H1 (cell line): ENCODE data around the gene MAGI2. TPM values are rescaled to one million over a fixed set of nuclear protein-coding genes. Genes with fewer than 3 reads are reported as not detected.

Experiments used
- CTCF ChIA-PET: fragments of 300-600 bp; sonication (Branson Sonifier 250); formaldehyde crosslinking; loops from one replicate; lab custom pipeline; 2021; ENCODE audit not compliant: partially characterized antibody; lab: Charles Lee
- POLR2A ChIA-PET: fragments of 300-600 bp; sonication (Branson Sonifier 250); formaldehyde crosslinking; loops from one replicate; lab custom pipeline; 2021; ENCODE audit warnings: inconsistent platforms; ENCODE audit not compliant: partially characterized antibody; lab: Charles Lee
- DNase-seq, 2 experiments: peaks; one replicate each; pipeline versions ENCODE4 v3.0.0 to v3.0.0-alpha.2; 2010 to 2022; ENCODE audit warnings: low spot score in 2 of 2, low read depth in 1 of 2, mixed read lengths in 1 of 2
- FAIRE-seq: peaks from 2 replicates; lab custom pipeline; 2011; peaks lifted over from hg19 to GRCh38; lab: Jason Lieb, UNC
- H2AFZ ChIP-seq: 2 replicates; pipeline ENCODE4 v1.8.1; 2012; ENCODE audit warnings: low read length, inconsistent platforms
- H2AK5ac ChIP-seq: 2 replicates; pipeline ENCODE4 v1.6.1; 2013; ENCODE audit warnings: low read depth, low read length
- H2BK120ac ChIP-seq: replicated peaks from 2 replicates; pipeline ENCODE3; 2013; ENCODE audit warnings: low read depth, low read length, inconsistent platforms
- H2BK12ac ChIP-seq: 2 replicates; pipeline ENCODE4 v1.6.1; 2013; ENCODE audit warnings: low read depth, low read length
- H2BK15ac ChIP-seq: 2 replicates; pipeline ENCODE4 v1.6.1; 2013; ENCODE audit warnings: low read length
- H2BK20ac ChIP-seq: 2 replicates; pipeline ENCODE4 v1.6.1; 2013; ENCODE audit warnings: low read length
- H2BK5ac ChIP-seq: 2 replicates; pipeline ENCODE4 v1.6.1; 2013; ENCODE audit warnings: low read depth, low read length
- H3K14ac ChIP-seq: 2 replicates; pipeline ENCODE4 v1.6.1; 2013; ENCODE audit warnings: inconsistent platforms; ENCODE audit not compliant: insufficient read length
- H3K18ac ChIP-seq: 2 replicates; pipeline ENCODE4 v1.6.1; 2013; ENCODE audit warnings: low read length; ENCODE audit errors: extremely low read depth
- H3K23ac ChIP-seq: 2 replicates; pipeline ENCODE4 v1.6.1; 2013; ENCODE audit warnings: inconsistent platforms; ENCODE audit not compliant: insufficient read length
- H3K23me2 ChIP-seq: 2 replicates; pipeline ENCODE4 v1.6.1; 2013; ENCODE audit warnings: low read depth, low read length
- H3K27ac ChIP-seq: 2 replicates; pipeline ENCODE4 v1.6.1; 2011; ENCODE audit warnings: low read depth, low read length, inconsistent platforms
- H3K27me3 ChIP-seq, 4 experiments: replicated peaks in 1 of 4; 1 replicate in 1 of 4; 2 replicates in 3 of 4; pipeline versions ENCODE4 v1.6.1 to v1.8.1; 2011 to 2013; ENCODE audit warnings: low read length in 3 of 4, mild to moderate bottlenecking in 3 of 4, inconsistent platforms in 2 of 4, mixed read lengths in 2 of 4, moderate library complexity in 1 of 4; ENCODE audit not compliant: control insufficient read depth in 3 of 4, insufficient read depth in 3 of 4; ENCODE audit errors: extremely low read depth in 1 of 4
- H3K36me3 ChIP-seq, 4 experiments: 2 replicates each; pipeline versions ENCODE4 v1.6.1 to v1.8.1; 2011 to 2013; ENCODE audit warnings: mild to moderate bottlenecking in 4 of 4, low read length in 3 of 4, moderate library complexity in 2 of 4, control low read depth in 1 of 4, inconsistent platforms in 1 of 4; ENCODE audit not compliant: insufficient read depth in 4 of 4, control insufficient read depth in 2 of 4
- H3K4ac ChIP-seq: replicated peaks from 2 replicates; pipeline ENCODE3; 2013; ENCODE audit warnings: low read length, low read depth, mixed read lengths, inconsistent platforms; ENCODE audit not compliant: insufficient read length
- H3K4me1 ChIP-seq, 4 experiments: replicated peaks in 1 of 4; 1 replicate in 1 of 4; 2 replicates in 3 of 4; pipeline versions ENCODE4 v1.6.1 to v1.8.1; 2011 to 2013; ENCODE audit warnings: low read length in 3 of 4, inconsistent platforms in 2 of 4, mixed read lengths in 1 of 4; ENCODE audit not compliant: insufficient read depth in 4 of 4, control insufficient read depth in 3 of 4
- H3K4me2 ChIP-seq, 2 experiments: 2 replicates each; pipeline versions ENCODE4 v1.6.1 to v1.8.1; 2011 to 2013; ENCODE audit warnings: low read depth in 2 of 2, low read length in 2 of 2, control low read depth in 1 of 2, inconsistent platforms in 1 of 2, mild to moderate bottlenecking in 1 of 2; ENCODE audit not compliant: insufficient read depth in 1 of 2
- H3K4me3 ChIP-seq, 4 experiments: fragments of 200-600, 300-600 bp in 1 of 4; sonication (generic), shearing (Covaris generic), sonication (Bioruptor Twin) in 1 of 4; 2 replicates each; pipeline versions ENCODE4 v1.5.1 to v1.8.1; 2011 to 2016; ENCODE audit warnings: low read length in 4 of 4, low read depth in 3 of 4, control low read depth in 2 of 4, inconsistent platforms in 2 of 4, mild to moderate bottlenecking in 2 of 4, mixed read lengths in 1 of 4, moderate library complexity in 1 of 4; ENCODE audit not compliant: insufficient read depth in 2 of 4; ENCODE audit errors: extremely low read depth in 1 of 4
- H3K56ac ChIP-seq: replicated peaks from 2 replicates; pipeline ENCODE3; 2013; ENCODE audit warnings: low read depth, mild to moderate bottlenecking, mixed read lengths, low read length, inconsistent platforms; ENCODE audit not compliant: insufficient read length
- H3K79me1 ChIP-seq: 2 replicates; pipeline ENCODE4 v1.6.1; 2013; ENCODE audit warnings: low read depth, low read length, control low read depth
- H3K79me2 ChIP-seq, 2 experiments: 2 replicates each; pipeline versions ENCODE4 v1.6.1 to v1.8.1; 2012 to 2013; ENCODE audit warnings: low read length in 2 of 2, mild to moderate bottlenecking in 2 of 2, inconsistent platforms in 1 of 2; ENCODE audit not compliant: insufficient read depth in 2 of 2, control insufficient read depth in 1 of 2
- H3K9ac ChIP-seq, 4 experiments: replicated peaks in 1 of 4; 1 replicate in 1 of 4; 2 replicates in 3 of 4; pipeline versions ENCODE4 v1.6.1 to v1.8.1; 2011 to 2013; ENCODE audit warnings: low read depth in 3 of 4, low read length in 3 of 4, control low read depth in 2 of 4, mild to moderate bottlenecking in 2 of 4, moderate library complexity in 2 of 4, inconsistent platforms in 1 of 4; ENCODE audit errors: extremely low read depth in 1 of 4
- H3K9me3 ChIP-seq, 2 experiments: 2 replicates each; pipeline versions ENCODE4 v1.6.1 to v1.8.1; 2012 to 2013; ENCODE audit warnings: mild to moderate bottlenecking in 2 of 2, moderate library complexity in 2 of 2, control low read depth in 1 of 2, inconsistent platforms in 1 of 2, low read depth in 1 of 2, low read length in 1 of 2, mixed read lengths in 1 of 2; ENCODE audit not compliant: insufficient read depth in 2 of 2
- H4K20me1 ChIP-seq, 2 experiments: replicated peaks in 1 of 2; 2 replicates each; pipeline versions ENCODE3 to v1.8.1; 2011 to 2013; ENCODE audit warnings: inconsistent platforms in 2 of 2, low read length in 2 of 2, mild to moderate bottlenecking in 1 of 2; ENCODE audit not compliant: insufficient read depth in 2 of 2, control insufficient read depth in 1 of 2
- H4K5ac ChIP-seq: 2 replicates; pipeline ENCODE4 v1.6.1; 2013; ENCODE audit warnings: low read length, low read depth, mixed read lengths, inconsistent platforms; ENCODE audit not compliant: insufficient read length
- H4K8ac ChIP-seq: 2 replicates; pipeline ENCODE4 v1.8.0; 2013; ENCODE audit warnings: mild to moderate bottlenecking, moderate library complexity, low read length, inconsistent platforms; ENCODE audit not compliant: insufficient read depth; ENCODE audit errors: extremely low read depth
- H4K91ac ChIP-seq: replicated peaks from 2 replicates; pipeline ENCODE3; 2013; ENCODE audit warnings: low read length, mixed read lengths, inconsistent platforms; ENCODE audit not compliant: insufficient read length
- EGR1 ChIP-seq: IDR thresholded peaks from 2 replicates; pipeline ENCODE4 v1.6.1; 2011; ENCODE audit warnings: low read depth, low read length, borderline replicate concordance
- GABPA ChIP-seq: IDR thresholded peaks from 2 replicates; pipeline ENCODE4 v1.6.1; 2011; ENCODE audit warnings: mild to moderate bottlenecking, low read length, moderate library complexity, borderline replicate concordance; ENCODE audit not compliant: insufficient read depth
- HDAC2 ChIP-seq, 2 experiments: fragments of 300-600 bp in 1 of 2; sonication (generic) in 1 of 2; IDR thresholded peaks; 2 replicates each; pipeline ENCODE4 v1.6.1; 2011 to 2012; ENCODE audit warnings: low read depth in 2 of 2, low read length in 2 of 2, mild to moderate bottlenecking in 2 of 2, moderate library complexity in 2 of 2, borderline replicate concordance in 1 of 2, inconsistent platforms in 1 of 2
- KDM5A ChIP-seq: fragments of 200-600 bp; IDR thresholded peaks from 2 replicates; pipeline ENCODE4 v1.7.1; 2012; ENCODE audit warnings: mild to moderate bottlenecking, low read length, inconsistent platforms, mixed read lengths
- RAD21 ChIP-seq, 2 experiments: IDR thresholded peaks in 1 of 2; conservative IDR thresholded peaks in 1 of 2; 2 replicates each; pipeline ENCODE4 v1.6.1; 2011; ENCODE audit warnings: low read depth in 2 of 2, low read length in 2 of 2, improper control_type of control experiment in 1 of 2, inconsistent platforms in 1 of 2, mild to moderate bottlenecking in 1 of 2, moderate library complexity in 1 of 2
- RNF2 ChIP-seq: fragments of 200-900, 300-1000 bp; sonication (generic); IDR thresholded peaks from 2 replicates; pipeline ENCODE4 v1.7.1; 2016; ENCODE audit warnings: borderline replicate concordance, low read depth, mild to moderate bottlenecking, antibody characterized with exemption, low read length; ENCODE audit not compliant: poor library complexity, severe bottlenecking; ENCODE audit errors: missing control alignments
- SAP30 ChIP-seq: fragments of 300-600 bp; sonication (generic); IDR thresholded peaks from 2 replicates; pipeline ENCODE4 v1.7.1; 2012; ENCODE audit warnings: low read length, moderate library complexity, mild to moderate bottlenecking, inconsistent platforms; ENCODE audit not compliant: insufficient read depth, insufficient replicate concordance
- SP4 ChIP-seq: IDR thresholded peaks from 2 replicates; pipeline ENCODE4 v1.6.1; 2012; ENCODE audit warnings: low read length, inconsistent platforms
- TBP ChIP-seq: IDR thresholded peaks from 2 replicates; pipeline ENCODE4 v1.6.1; 2011; ENCODE audit warnings: low read depth, low read length, improper control_type of control experiment
- TEAD4 ChIP-seq: IDR thresholded peaks from 2 replicates; pipeline ENCODE4 v1.6.1; 2012; ENCODE audit warnings: low read depth, low read length, inconsistent platforms, mixed read lengths
- WGBS, 2 experiments: shearing (Covaris generic) in 1 of 2; methylation state at CpG; one replicate each; pipeline versions ENCODE4 v1.1.6 to v1.1.7; 2013 to 2015; ENCODE audit warnings: low lambda C conversion rate in 2 of 2, mixed read lengths in 2 of 2, inconsistent platforms in 1 of 2, low coverage in 1 of 2, missing lambda C conversion rate in 1 of 2; ENCODE audit not compliant: insufficient replicate concordance in 2 of 2, insufficient coverage in 1 of 2, insufficient read length in 1 of 2; ENCODE audit errors: extremely low coverage in 1 of 2, missing lambda C conversion rate in 1 of 2; 5-methylcytosine and 5-hydroxymethylcytosine counted together
- polyA plus RNA-seq, 7 experiments: library from polyadenylated mRNA; depleted of rRNA in 3 of 7; stranded (reverse) in 5 of 7; unstranded in 2 of 7; fragments of >200 nt in 5 of 7; fragments of 200-250 nt in 2 of 7; gene quantifications; 1 replicate in 5 of 7; 2 replicates in 1 of 7; 4 replicates in 1 of 7; pipeline versions ENCODE4 v1.2.1 to v1.2.3, GENCODE V29; 2011 to 2013; ENCODE audit warnings: missing spikeins in 2 of 7, mixed read lengths in 2 of 7
- total RNA-seq: library from RNA; stranded (reverse); fragmentation: NEBNext Ultra II Directional; extraction: Animal tissue kit (Norgen Biotek cat#: 25700); gene quantifications from 2 replicates; pipeline ENCODE4 v1.2.1, GENCODE V29; 2021

MAGI2 gene
- total and polyA plus RNA-seq, 2 of the 8 experiments (the other 6 are each of a cell fraction or from before 2014, with no cell fraction given): 6.0 to 27.3 TPM

DNA sequence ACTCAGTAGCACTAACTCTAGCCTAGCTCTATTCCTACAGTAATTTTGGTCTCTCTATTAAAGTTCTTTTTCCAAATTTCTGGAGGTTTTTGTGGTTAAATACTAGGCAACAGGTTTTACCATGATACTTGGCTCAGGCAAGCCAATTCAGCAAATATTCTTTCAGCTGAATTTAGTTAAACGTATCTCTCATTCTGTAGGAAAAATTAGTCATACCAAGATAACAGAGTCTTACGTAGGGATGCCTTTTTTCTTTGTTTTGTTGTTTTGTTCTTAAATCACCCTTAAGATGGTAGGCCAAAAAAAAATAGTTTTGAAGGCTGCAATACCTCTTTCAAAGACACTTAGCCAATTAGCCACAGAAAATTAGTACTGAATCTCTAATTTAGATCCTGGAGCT lies 180.5 kb downstream of the MAGI2 start:
- Histone ChIP-seq H2BK20ac (no peak overlapping the region), H2BK12ac (no peak overlapping the region), H3K9me3 (no peaks in the 10 kb centered on the region), H2BK120ac (no peak overlapping the region), H4K91ac (no peak overlapping the region), H3K4me1 (no peaks in the 10 kb centered on the region), H3K36me3 (no peaks in the 10 kb centered on the region), H3K27me3 (no peaks in the 10 kb centered on the region), H3K56ac (no peak overlapping the region), H2BK5ac (no peak overlapping the region), H3K27ac (no peak overlapping the region), H3K14ac (no peak overlapping the region), H3K18ac (no peak overlapping the region), H2BK15ac (no peak overlapping the region), H3K9ac (no peak overlapping the region), H3K4me3 (no peak overlapping the region), H3K79me2 (no peaks in the 10 kb centered on the region), H4K8ac (no peak overlapping the region), H2AFZ (no peak overlapping the region), H3K23ac (no peak overlapping the region), H3K23me2 (no peaks in the 10 kb centered on the region), H4K5ac (no peak overlapping the region), H3K4ac (no peak overlapping the region), H3K4me2 (no peak overlapping the region), H3K79me1 (no peaks in the 10 kb centered on the region), H4K20me1 (no peaks in the 10 kb centered on the region), H2AK5ac (no peak overlapping the region)
- TF ChIP-seq HDAC2 (IDR thresholded peaks at IDR 0.05; ENCODE audit: borderline replicate concordance in 1 of 2, low read depth in 2 of 2, low read length in 2 of 2) (no peak), TBP (no peak), KDM5A (no peak), RAD21 (IDR thresholded peaks at IDR 0.05 in 1 of 2, conservative IDR thresholded peaks at IDR 0.05 in 1 of 2; ENCODE audit: low read depth in 2 of 2, low read length in 2 of 2) (no peak), SAP30 (no peak), SP4 (no peak), RNF2 (no peak), EGR1 (no peak), TEAD4 (no peak), GABPA (no peak)
- no peak for DNase-seq
- no peak for FAIRE-seq
- ChIA-PET POLR2A (no interaction called here), CTCF (interaction anchor here (1.7 kb wide), 1 partner anchor 11 kb away, joined by 6 read pairs; no protein-coding TSS in a partner anchor)
- 93% methylated on average over 2 of the region's 2 CpGs; no CpG with 5 or more reads in 1 of the 2 experiments for WGBS, 2 experiments
